Stomach (tissue), 4 donors: ENCODE measurements around the gene MCC.

ENCODE experiments used
- CTCF ChIP-seq, 7 experiments: fragments of 450-650 bp in 4 of 7; fragments of 200-600 bp in 3 of 7; sonication (generic) in 3 of 7; IDR thresholded peaks; one replicate each; pipeline ENCODE4 v1.5.1; 2016 to 2019; ENCODE audit warnings: antibody characterized with exemption in 7 of 7, control low read depth in 2 of 7, mild to moderate bottlenecking in 1 of 7
- POLR2AphosphoS5 ChIP-seq, 3 donors: sonication (generic); formaldehyde crosslinking; IDR thresholded peaks; one replicate each; pipeline ENCODE4 v1.6.1; 2016; ENCODE audit warnings: antibody characterized with exemption in 3 of 3

- TF ChIP-seq CTCF (IDR thresholded peaks at IDR 0.05) (no peak), POLR2AphosphoS5 (IDR thresholded peaks at IDR 0.05) (no peak)
These were observed 379.8 kb downstream of the MCC start for GRCh38 chr5:113108485-113108884.
